ENCODE results near the gene LRBA. TPM values are rescaled to one million over a fixed set of nuclear protein-coding genes. Genes with fewer than 3 reads are reported as not detected.
A peak's percentile ranks its signal among the peaks of the same experiment; 100 is the strongest.

The LRBA gene
- total and polyA plus RNA-seq, 2 of the 4 experiments (the other 2 are of a cell fraction): 10.2 to 51.6 TPM

GRCh38 chr4:150302553-150302952 is 712.5 kb downstream of the LRBA start:
- no peak overlapping the region for H3K56ac ChIP-seq (ENCODE audit: extremely low read depth, insufficient read depth, low read length)
- no peak overlapping the region for H2AFZ ChIP-seq (replicated peaks; ENCODE audit: low read length, poor library complexity)
- H4K5ac ChIP-seq (ENCODE audit: low read depth, low read length): no peak overlapping the region
- H3K79me1 ChIP-seq (ENCODE audit: low read depth in 1 of 2, low read length in 2 of 2): peaks cover 0 to 3% of the 10 kb centered on the region in 2 experiments; a peak in 1 of 4 replicates
- CTCF ChIA-PET: no interaction called here
- no peak overlapping the region for H3K23ac ChIP-seq (ENCODE audit: low read depth, low read length)
- H2BK20ac ChIP-seq (ENCODE audit: low read depth, low read length): no peak overlapping the region
- no TSS peak for BruUV-seq (replicated peaks)
- H2AK9ac ChIP-seq (replicated peaks; ENCODE audit: low read depth, low read length, poor library complexity): no peak overlapping the region
- H3K14ac ChIP-seq (replicated peaks; ENCODE audit: low read depth, low read length): no peak overlapping the region
- no peak overlapping the region for H3K4me3 ChIP-seq (ENCODE audit: insufficient read depth, low read depth, low read length)
- no peak overlapping the region for H3K4ac ChIP-seq (ENCODE audit: low read depth, low read length)
- WGBS, 2 experiments (ENCODE audit: extremely low coverage in 2 of 2, insufficient read length in 1 of 2): no CpG with 5 or more reads among the region's 4 CpGs
- H4K20me1 ChIP-seq (ENCODE audit: insufficient read depth, low read length): no peaks in the 10 kb centered on the region
- no peaks in the 10 kb centered on the region for H3K9me1 ChIP-seq (ENCODE audit: insufficient read depth, low read length)
- no peak overlapping the region for H3K4me2 ChIP-seq (ENCODE audit: low read depth, low read length)
- H3K27ac ChIP-seq (ENCODE audit: insufficient read depth, low read length): peak overlapping the region; percentile 8; the same call in 1 of the 2 replicates
- ATAC-seq (ENCODE audit: low read depth) (peak; percentile 71), DNase-seq (peak; percentile 98)
- H3K9ac ChIP-seq (ENCODE audit: low read depth, low read length): no peak overlapping the region
- no peaks in the 10 kb centered on the region for H3K9me3 ChIP-seq (ENCODE audit: control insufficient read depth, insufficient read depth, low read length)
- peak overlapping the region; percentile 77 for H2BK5ac ChIP-seq (ENCODE audit: low read depth, low read length, poor library complexity, severe bottlenecking)
- H3K18ac ChIP-seq (ENCODE audit: low read depth, low read length): no peak overlapping the region
- intact Hi-C loops (cut with micrococcal nuclease) (no loop called here), in situ Hi-C loops (cut with MboI; ENCODE audit: low sequenced_read_pairs) (no loop called here), dilution Hi-C loops (cut with HindIII; ENCODE audit: low sequenced_read_pairs, unreplicated experiment) (no loop called here)
- H3K36me3 ChIP-seq (ENCODE audit: control insufficient read depth, insufficient read depth, low read length): no peaks in the 10 kb centered on the region
- H4K8ac ChIP-seq (ENCODE audit: low read depth in 2 of 2, low read length in 2 of 2): no peak overlapping the region; a peak in 1 of 4 replicates
- peaks cover 2% of the 10 kb centered on the region; the same call in 1 of the 2 replicates for H3K4me1 ChIP-seq (ENCODE audit: control insufficient read depth, insufficient read depth, low read length)
- TF ChIP-seq BHLHE40 (IDR thresholded peaks at IDR 0.05; ENCODE audit: low read depth, low read length) (peak; percentile 95), CHD1 (IDR thresholded peaks at IDR 0.05; ENCODE audit: low read depth, low read length) (no peak), MAZ (IDR thresholded peaks at IDR 0.05; ENCODE audit: borderline replicate concordance, low read depth, low read length) (no peak), CEBPB (IDR thresholded peaks at IDR 0.05; ENCODE audit: low read depth, low read length) (peak; percentile 99), FOS (IDR thresholded peaks at IDR 0.05; ENCODE audit: low read depth, low read length) (peak; percentile 99), RFX5 (IDR thresholded peaks at IDR 0.05; ENCODE audit: low read depth, low read length) (no peak), RCOR1 (IDR thresholded peaks at IDR 0.05; ENCODE audit: insufficient replicate concordance, low read length) (no peak), MAFK (IDR thresholded peaks at IDR 0.05; ENCODE audit: low read depth, low read length) (peak; percentile 38; the same call in 1 of the 2 replicates), RAD21 (IDR thresholded peaks at IDR 0.05; ENCODE audit: low read length) (0 out of 2 replicates have a peak, but pooled peaks have one; percentile 9)
- TF ChIP-seq, protein P1, sequence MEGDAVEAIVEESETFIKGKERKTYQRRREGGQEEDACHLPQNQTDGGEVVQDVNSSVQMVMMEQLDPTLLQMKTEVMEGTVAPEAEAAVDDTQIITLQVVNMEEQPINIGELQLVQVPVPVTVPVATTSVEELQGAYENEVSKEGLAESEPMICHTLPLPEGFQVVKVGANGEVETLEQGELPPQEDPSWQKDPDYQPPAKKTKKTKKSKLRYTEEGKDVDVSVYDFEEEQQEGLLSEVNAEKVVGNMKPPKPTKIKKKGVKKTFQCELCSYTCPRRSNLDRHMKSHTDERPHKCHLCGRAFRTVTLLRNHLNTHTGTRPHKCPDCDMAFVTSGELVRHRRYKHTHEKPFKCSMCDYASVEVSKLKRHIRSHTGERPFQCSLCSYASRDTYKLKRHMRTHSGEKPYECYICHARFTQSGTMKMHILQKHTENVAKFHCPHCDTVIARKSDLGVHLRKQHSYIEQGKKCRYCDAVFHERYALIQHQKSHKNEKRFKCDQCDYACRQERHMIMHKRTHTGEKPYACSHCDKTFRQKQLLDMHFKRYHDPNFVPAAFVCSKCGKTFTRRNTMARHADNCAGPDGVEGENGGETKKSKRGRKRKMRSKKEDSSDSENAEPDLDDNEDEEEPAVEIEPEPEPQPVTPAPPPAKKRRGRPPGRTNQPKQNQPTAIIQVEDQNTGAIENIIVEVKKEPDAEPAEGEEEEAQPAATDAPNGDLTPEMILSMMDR (conservative IDR thresholded peaks at IDR 0.05; ENCODE audit: low read depth, low read length): no peak
- TF ChIP-seq, protein P2, sequence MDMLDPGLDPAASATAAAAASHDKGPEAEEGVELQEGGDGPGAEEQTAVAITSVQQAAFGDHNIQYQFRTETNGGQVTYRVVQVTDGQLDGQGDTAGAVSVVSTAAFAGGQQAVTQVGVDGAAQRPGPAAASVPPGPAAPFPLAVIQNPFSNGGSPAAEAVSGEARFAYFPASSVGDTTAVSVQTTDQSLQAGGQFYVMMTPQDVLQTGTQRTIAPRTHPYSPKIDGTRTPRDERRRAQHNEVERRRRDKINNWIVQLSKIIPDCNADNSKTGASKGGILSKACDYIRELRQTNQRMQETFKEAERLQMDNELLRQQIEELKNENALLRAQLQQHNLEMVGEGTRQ (IDR thresholded peaks at IDR 0.05; ENCODE audit: low read depth, low read length): peak; percentile 99
- no peak overlapping the region for H2BK15ac ChIP-seq (ENCODE audit: low read depth, low read length)
- POLR2A ChIA-PET (ENCODE audit: unreplicated experiment): no interaction called here
- H4K91ac ChIP-seq (ENCODE audit: insufficient read depth, low read depth, low read length): no peak overlapping the region
- no peaks in the 10 kb centered on the region for H3K27me3 ChIP-seq (ENCODE audit: control insufficient read depth, insufficient read depth, low read length)
- H2AK5ac ChIP-seq (ENCODE audit: low read depth, low read length): no peak overlapping the region
- H2BK120ac ChIP-seq (ENCODE audit: low read depth, low read length): no peak overlapping the region
